SJCRH30 (cell line): ENCODE measurements around the gene PTPN5. TPM values are rescaled to one million over a fixed set of nuclear protein-coding genes. Genes with fewer than 3 reads are reported as not detected.

ENCODE experiments used
- DNase-seq, 2 experiments: peaks; one replicate each; pipeline ENCODE4 v3.0.0-alpha.2; 2015 to 2020
- H3K27ac ChIP-seq: fragments of 250-450 bp; sonication (Bioruptor Pico); 2 replicates; pipeline ENCODE4 v1.5.1; 2020; ENCODE audit warnings: mild to moderate bottlenecking, moderate library complexity
- H3K27me3 ChIP-seq: fragments of 250-450 bp; sonication (Bioruptor Pico); 2 replicates; pipeline ENCODE4 v1.5.1; 2020; ENCODE audit warnings: mild to moderate bottlenecking, moderate library complexity
- H3K36me3 ChIP-seq: fragments of 250-450 bp; sonication (Bioruptor Pico); 2 replicates; pipeline ENCODE4 v1.5.1; 2020; ENCODE audit warnings: mild to moderate bottlenecking, moderate library complexity
- H3K4me1 ChIP-seq: fragments of 250-450 bp; sonication (Bioruptor Pico); 2 replicates; pipeline ENCODE4 v1.5.1; 2020; ENCODE audit warnings: mild to moderate bottlenecking, moderate library complexity
- H3K4me3 ChIP-seq: fragments of 250-450 bp; sonication (Bioruptor Pico); 2 replicates; pipeline ENCODE4 v1.5.1; 2020; ENCODE audit warnings: mild to moderate bottlenecking, moderate library complexity
- H3K9me3 ChIP-seq: fragments of 250-450 bp; sonication (Bioruptor Pico); replicated peaks from 2 replicates; pipeline ENCODE4 v1.5.1; 2020; ENCODE audit warnings: mild to moderate bottlenecking, moderate library complexity
- total RNA-seq: library from RNA; depleted of rRNA; stranded (reverse); fragments of >200 nt; shearing (Covaris generic); gene quantifications from 2 replicates; pipeline ENCODE4 v1.2.3, GENCODE V29; 2014

Gene PTPN5
- total RNA-seq, 1 experiment from 2014 or later = not detected

GRCh38 chr11:18766015-18766414, 25.6 kb downstream of the PTPN5 start:
- H3K4me1 ChIP-seq = no peaks in the 10 kb centered on the region
- H3K27ac ChIP-seq = no peak overlapping the region
- H3K36me3 ChIP-seq = no peaks in the 10 kb centered on the region
- H3K27me3 ChIP-seq = no peaks in the 10 kb centered on the region
- no peak for DNase-seq
- no peak overlapping the region for H3K4me3 ChIP-seq
- H3K9me3 ChIP-seq = no peaks in the 10 kb centered on the region

GRCh38 chr11:18765554-18765953, 26.0 kb downstream of the PTPN5 start:
- DNase-seq = peak in 1 of 2 experiments; percentile 35
- Histone ChIP-seq H3K36me3 (no peaks in the 10 kb centered on the region), H3K9me3 (no peaks in the 10 kb centered on the region), H3K27ac (no peak overlapping the region), H3K27me3 (no peaks in the 10 kb centered on the region), H3K4me1 (no peaks in the 10 kb centered on the region), H3K4me3 (no peak overlapping the region)

- Histone ChIP-seq H3K4me1 (no peaks in the 10 kb centered on the region), H3K9me3 (no peaks in the 10 kb centered on the region), H3K27ac (no peak overlapping the region), H3K27me3 (peaks cover 12% of the 10 kb centered on the region), H3K4me3 (no peak overlapping the region), H3K36me3 (no peaks in the 10 kb centered on the region)
- no peak for DNase-seq
Observed at GRCh38 chr11:18761741-18762140, 29.9 kb downstream of the PTPN5 start.

- Histone ChIP-seq H3K36me3 (no peaks in the 10 kb centered on the region), H3K27me3 (peaks cover 12% of the 10 kb centered on the region), H3K27ac (no peak overlapping the region), H3K9me3 (no peaks in the 10 kb centered on the region), H3K4me1 (no peaks in the 10 kb centered on the region), H3K4me3 (no peak overlapping the region)
- no peak for DNase-seq
Observed at GRCh38 chr11:18761144-18761543, 30.5 kb downstream of the PTPN5 start.

GRCh38 chr11:18757811-18758210, 33.8 kb downstream of the PTPN5 start:
- Histone ChIP-seq H3K4me3 (no peak overlapping the region), H3K27ac (no peak overlapping the region), H3K4me1 (no peaks in the 10 kb centered on the region), H3K27me3 (peaks cover 15% of the 10 kb centered on the region), H3K9me3 (no peaks in the 10 kb centered on the region), H3K36me3 (no peaks in the 10 kb centered on the region)
- no peak for DNase-seq

- H3K4me1 ChIP-seq = no peaks in the 10 kb centered on the region
- H3K9me3 ChIP-seq = no peaks in the 10 kb centered on the region
- no peak for DNase-seq
- H3K27me3 ChIP-seq = peaks cover 15% of the 10 kb centered on the region
- H3K4me3 ChIP-seq = no peak overlapping the region
- H3K36me3 ChIP-seq = no peaks in the 10 kb centered on the region
- no peak overlapping the region for H3K27ac ChIP-seq
Observed at GRCh38 chr11:18756889-18757288, 34.7 kb downstream of the PTPN5 start.

GRCh38 chr11:18754308-18754707, 37.3 kb downstream of the PTPN5 start:
- H3K27me3 ChIP-seq = peaks cover 15% of the 10 kb centered on the region
- no peaks in the 10 kb centered on the region for H3K36me3 ChIP-seq
- no peak overlapping the region for H3K27ac ChIP-seq
- H3K4me1 ChIP-seq = no peaks in the 10 kb centered on the region
- no peak for DNase-seq
- H3K4me3 ChIP-seq = no peak overlapping the region
- H3K9me3 ChIP-seq = no peaks in the 10 kb centered on the region

GRCh38 chr11:18752502-18752901, 39.1 kb downstream of the PTPN5 start:
- Histone ChIP-seq H3K9me3 (no peaks in the 10 kb centered on the region), H3K4me3 (no peak overlapping the region), H3K4me1 (no peaks in the 10 kb centered on the region), H3K27ac (no peak overlapping the region), H3K27me3 (peaks cover 8% of the 10 kb centered on the region), H3K36me3 (no peaks in the 10 kb centered on the region)
- no peak for DNase-seq

GRCh38 chr11:18750944-18751343, 40.7 kb downstream of the PTPN5 start:
- Histone ChIP-seq H3K4me3 (no peak overlapping the region), H3K27ac (no peak overlapping the region), H3K36me3 (no peaks in the 10 kb centered on the region), H3K9me3 (no peaks in the 10 kb centered on the region), H3K27me3 (peaks cover 8% of the 10 kb centered on the region; the same call in 1 of the 2 replicates), H3K4me1 (no peaks in the 10 kb centered on the region)
- no peak for DNase-seq

GRCh38 chr11:18749681-18750319, 41.8 kb downstream of the PTPN5 start:
- peaks cover 9% of the 10 kb centered on the region; the same call in 1 of the 2 replicates for H3K27me3 ChIP-seq
- H3K4me1 ChIP-seq = no peaks in the 10 kb centered on the region
- no peak overlapping the region for H3K27ac ChIP-seq
- H3K9me3 ChIP-seq = no peaks in the 10 kb centered on the region
- no peaks in the 10 kb centered on the region for H3K36me3 ChIP-seq
- peak; percentile 51 to 57 for DNase-seq
- H3K4me3 ChIP-seq = no peak overlapping the region

GRCh38 chr11:18748766-18749365, 42.7 kb downstream of the PTPN5 start:
- H3K27ac ChIP-seq = no peak overlapping the region
- no peaks in the 10 kb centered on the region for H3K9me3 ChIP-seq
- H3K4me3 ChIP-seq = no peak overlapping the region
- peaks cover 12% of the 10 kb centered on the region for H3K27me3 ChIP-seq
- H3K36me3 ChIP-seq = no peaks in the 10 kb centered on the region
- DNase-seq = no peak
- H3K4me1 ChIP-seq = no peaks in the 10 kb centered on the region

GRCh38 chr11:18745251-18745650, 46.3 kb downstream of the PTPN5 start:
- Histone ChIP-seq H3K4me3 (no peak overlapping the region), H3K27me3 (peaks cover 25% of the 10 kb centered on the region), H3K4me1 (no peaks in the 10 kb centered on the region), H3K9me3 (no peaks in the 10 kb centered on the region), H3K36me3 (no peaks in the 10 kb centered on the region), H3K27ac (no peak overlapping the region)
- no peak for DNase-seq

GRCh38 chr11:18743900-18744514, 47.6 kb downstream of the PTPN5 start:
- Histone ChIP-seq H3K36me3 (no peaks in the 10 kb centered on the region), H3K27me3 (peaks cover 25% of the 10 kb centered on the region)

GRCh38 chr11:18743365-18743764, 48.2 kb downstream of the PTPN5 start:
- peaks cover 25% of the 10 kb centered on the region for H3K27me3 ChIP-seq
- H3K4me3 ChIP-seq = no peak overlapping the region
- H3K27ac ChIP-seq = no peak overlapping the region
- no peaks in the 10 kb centered on the region for H3K4me1 ChIP-seq
- no peaks in the 10 kb centered on the region for H3K9me3 ChIP-seq
- no peak for DNase-seq
- H3K36me3 ChIP-seq = no peaks in the 10 kb centered on the region

More at GRCh38 chr11:18743900-18744514, 47.6 kb downstream of the PTPN5 start:
- DNase-seq = no peak
- no peaks in the 10 kb centered on the region for H3K9me3 ChIP-seq
- no peaks in the 10 kb centered on the region for H3K4me1 ChIP-seq
- H3K27ac ChIP-seq = no peak overlapping the region
- no peak overlapping the region for H3K4me3 ChIP-seq

- Histone ChIP-seq H3K4me1 (no peaks in the 10 kb centered on the region), H3K9me3 (no peaks in the 10 kb centered on the region), H3K36me3 (no peaks in the 10 kb centered on the region), H3K27ac (no peak overlapping the region), H3K4me3 (no peak overlapping the region), H3K27me3 (peaks cover 25% of the 10 kb centered on the region)
- DNase-seq = no peak
Observed at GRCh38 chr11:18741783-18742182, 49.8 kb downstream of the PTPN5 start.
